Mononuclear cell (primary cell): Measurements from ENCODE around the gene F2RL3. TPM values are rescaled to one million over a fixed set of nuclear protein-coding genes. Genes with fewer than 3 reads are reported as not detected.
"Not testable (repeated sequence)": the region's sequence is repeated elsewhere in the genome, so short reads cannot be mapped to it uniquely, and the experiment has no call there.

Experiments
- H3K27me3 ChIP-seq: 2 replicates; pipeline ENCODE4 v1.6.0; 2011; ENCODE audit warnings: low read length, control low read depth; ENCODE audit not compliant: insufficient read depth
- H3K4me1 ChIP-seq: 2 replicates; pipeline ENCODE4 v1.5.1; 2011; ENCODE audit warnings: mild to moderate bottlenecking, low read length, control low read depth; ENCODE audit not compliant: insufficient read depth
- H3K4me3 ChIP-seq: 2 replicates; pipeline ENCODE4 v1.5.1; 2011; ENCODE audit warnings: mild to moderate bottlenecking, low read length, moderate library complexity
- H3K9me3 ChIP-seq: 2 replicates; pipeline ENCODE4 v1.5.1; 2011; ENCODE audit warnings: low read depth, mild to moderate bottlenecking, control low read depth, low read length
- total RNA-seq: library from RNA; depleted of rRNA; stranded (reverse); fragments of >200 nt; gene quantifications from one replicate; pipeline ENCODE4 v1.2.3, GENCODE V29; 2012

The F2RL3 gene
- total RNA-seq, 1 donor = 1.7 TPM

DNA sequence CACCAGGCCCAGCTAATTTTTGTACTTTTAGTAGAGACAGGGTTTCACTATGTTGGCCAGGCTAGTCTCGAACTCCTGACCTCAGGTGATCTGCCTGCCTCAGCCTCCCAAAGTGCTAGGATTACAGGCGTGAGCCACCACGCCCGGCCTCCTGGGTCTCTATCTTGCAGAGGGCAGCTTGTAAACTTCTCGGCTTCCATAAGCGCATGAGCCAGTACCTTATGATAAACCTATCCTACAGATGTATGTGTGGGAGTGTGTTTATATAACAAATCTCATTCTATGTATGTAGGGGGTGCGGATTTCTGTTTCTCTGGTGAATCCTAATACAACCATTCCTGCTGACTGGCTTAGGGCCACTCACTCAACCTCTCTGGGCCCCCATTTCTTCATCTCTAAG is 51.3 kb downstream of the F2RL3 start:
- not testable (repeated sequence) for H3K9me3 ChIP-seq, H3K27me3 ChIP-seq, H3K4me1 ChIP-seq, H3K4me3 ChIP-seq

DNA sequence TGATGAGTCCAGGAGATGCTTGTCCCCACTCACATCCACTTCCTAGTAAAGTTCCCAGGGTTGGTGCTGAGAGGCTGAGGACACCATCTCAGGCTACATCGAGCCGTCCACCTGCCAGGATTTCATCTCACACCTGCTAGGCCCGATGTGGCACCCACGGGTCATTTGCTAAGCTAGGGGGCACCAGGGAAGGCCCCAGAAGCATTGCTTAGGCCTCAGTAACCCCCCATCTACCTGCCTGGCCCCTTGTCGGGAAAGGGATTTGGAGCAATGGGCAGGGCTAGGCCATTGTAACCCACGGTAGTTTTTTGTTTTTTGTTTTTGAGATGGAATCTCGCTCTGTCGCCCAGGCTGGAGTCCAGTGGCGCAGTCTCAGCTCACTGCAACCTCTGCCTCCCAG is 51.8 kb downstream of the F2RL3 start:
- Histone ChIP-seq H3K9me3 (no peaks in the 10 kb centered on the region), H3K27me3 (no peaks in the 10 kb centered on the region), H3K4me3 (no peak overlapping the region), H3K4me1 (no peaks in the 10 kb centered on the region)

Other genes starting within 250 kb of the F2RL3 start
- 32.6 TPM for gene SMIM7, start 228.9 kb upstream of the F2RL3 start, total RNA-seq
- 2.7 TPM for gene TMEM38A, start 227.9 kb upstream of the F2RL3 start, total RNA-seq
- not detected for gene NWD1, start 169.2 kb upstream of the F2RL3 start, total RNA-seq
- 27.4 TPM for gene SIN3B, start 59.6 kb upstream of the F2RL3 start, total RNA-seq
- gene CPAMD8, start 137.8 kb downstream of the F2RL3 start, total RNA-seq = 4.0 TPM
- 9.3 TPM for gene HAUS8, start 186.5 kb downstream of the F2RL3 start, total RNA-seq
- gene MYO9B, start 186.8 kb downstream of the F2RL3 start, total RNA-seq = 197 TPM